ENCODE data around the gene OST4. TPM values are rescaled to one million over a fixed set of nuclear protein-coding genes. Genes with fewer than 3 reads are reported as not detected.

The OST4 gene
- total RNA-seq, 1 experiment from 2014 or later = 172 TPM

- CTCF ChIA-PET = no interaction called here
- peaks cover 3% of the 10 kb centered on the region for H3K36me3 Mint-ChIP-seq (ENCODE audit: insufficient read depth, unreplicated experiment)
- no peak overlapping the region for H3K4me3 Mint-ChIP-seq (ENCODE audit: low read depth, unreplicated experiment)
- DNase-seq = no peak
- BruUV-seq (replicated peaks) = no TSS peak
- no peak overlapping the region for H3K27ac Mint-ChIP-seq (ENCODE audit: unreplicated experiment)
- H3K27me3 Mint-ChIP-seq (ENCODE audit: unreplicated experiment) = no peaks in the 10 kb centered on the region
- intact Hi-C loops (cut with micrococcal nuclease; ENCODE audit: unreplicated experiment) = no loop called here
- H3K4me1 Mint-ChIP-seq (ENCODE audit: low read depth, unreplicated experiment) = peaks cover 17% of the 10 kb centered on the region
- no peaks in the 10 kb centered on the region for H3K9me3 Mint-ChIP-seq (ENCODE audit: low read depth, unreplicated experiment)
- no peak for TF ChIP-seq CTCF (IDR thresholded peaks at IDR 0.05; ENCODE audit: unreplicated experiment)
Observed at GRCh38 chr2:27091746-27092695, 20.6 kb upstream of the OST4 start.

DNA sequence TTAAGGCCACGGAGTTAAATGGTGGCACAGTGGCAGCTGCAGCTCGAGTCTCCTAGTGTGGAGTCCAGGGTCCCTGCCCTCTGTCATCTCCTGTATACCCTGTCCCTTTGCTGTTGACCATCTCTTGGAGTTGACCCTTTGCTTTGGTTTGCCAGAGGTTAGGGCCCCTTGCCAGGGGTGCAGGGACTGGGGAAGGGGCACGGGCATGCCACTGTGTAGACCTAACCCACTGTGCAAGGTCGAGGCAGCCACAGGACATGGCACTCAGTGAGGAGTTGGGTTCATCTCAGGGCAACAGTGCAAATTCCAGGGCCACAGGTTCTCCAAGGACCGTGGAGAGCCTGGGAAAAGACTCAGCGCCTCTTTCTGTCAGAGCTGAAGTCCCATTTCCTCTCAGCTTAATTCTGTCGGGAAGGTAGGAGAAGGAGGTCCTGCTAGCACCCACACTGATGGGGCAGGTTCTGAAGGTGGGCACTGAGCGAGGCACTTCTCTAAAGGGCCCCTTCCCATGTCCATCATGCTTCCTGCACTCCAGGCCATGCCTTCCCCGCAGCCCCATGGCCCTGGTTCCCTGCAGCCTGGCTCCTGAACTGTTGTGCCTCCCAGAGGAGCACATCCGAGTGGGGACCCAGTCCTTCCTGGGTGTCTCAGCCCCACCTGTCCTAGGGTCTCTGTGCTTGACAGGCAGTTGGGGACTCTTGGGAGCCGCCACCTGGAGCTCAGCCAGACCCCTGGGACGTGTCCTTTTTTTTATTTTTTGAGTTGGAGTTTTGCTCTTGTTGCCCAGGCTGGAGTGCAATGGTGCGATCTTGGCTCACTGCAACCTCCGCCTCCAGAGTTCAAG lies 17.9 kb upstream of the OST4 start:
- Mint-ChIP-seq H3K4me1 (ENCODE audit: low read depth, unreplicated experiment) (peaks cover 14% of the 10 kb centered on the region), H3K4me3 (ENCODE audit: low read depth, unreplicated experiment) (no peak overlapping the region), H3K27ac (ENCODE audit: unreplicated experiment) (no peak overlapping the region), H3K36me3 (ENCODE audit: insufficient read depth, unreplicated experiment) (peaks cover 21% of the 10 kb centered on the region), H3K27me3 (ENCODE audit: unreplicated experiment) (no peaks in the 10 kb centered on the region), H3K9me3 (ENCODE audit: low read depth, unreplicated experiment) (no peaks in the 10 kb centered on the region)
- CTCF ChIA-PET = interaction anchor here (0.6 kb wide), 1 partner anchor 18 kb away, joined by 5 read pairs; the partner anchor contains the start of gene OST4
- intact Hi-C loops (cut with micrococcal nuclease; ENCODE audit: unreplicated experiment) = no loop called here
- BruUV-seq (replicated peaks) = no TSS peak
- no peak for DNase-seq
- TF ChIP-seq CTCF (IDR thresholded peaks at IDR 0.05; ENCODE audit: unreplicated experiment) = no peak

- H3K27ac Mint-ChIP-seq (ENCODE audit: unreplicated experiment) = no peak overlapping the region
- no peak for DNase-seq
- H3K4me3 Mint-ChIP-seq (ENCODE audit: low read depth, unreplicated experiment) = no peak overlapping the region
- intact Hi-C loops (cut with micrococcal nuclease; ENCODE audit: unreplicated experiment) = no loop called here
- no TSS peak for BruUV-seq (replicated peaks)
- H3K9me3 Mint-ChIP-seq (ENCODE audit: low read depth, unreplicated experiment) = no peaks in the 10 kb centered on the region
- no peaks in the 10 kb centered on the region for H3K27me3 Mint-ChIP-seq (ENCODE audit: unreplicated experiment)
- peaks cover 7% of the 10 kb centered on the region for H3K4me1 Mint-ChIP-seq (ENCODE audit: low read depth, unreplicated experiment)
- no peak for TF ChIP-seq CTCF (IDR thresholded peaks at IDR 0.05; ENCODE audit: unreplicated experiment)
- CTCF ChIA-PET = no interaction called here
- peaks cover 21% of the 10 kb centered on the region for H3K36me3 Mint-ChIP-seq (ENCODE audit: insufficient read depth, unreplicated experiment)
Observed at GRCh38 chr2:27088634-27089033, 17.2 kb upstream of the OST4 start.

- Mint-ChIP-seq H3K36me3 (ENCODE audit: insufficient read depth, unreplicated experiment) (peaks cover 21% of the 10 kb centered on the region), H3K4me1 (ENCODE audit: low read depth, unreplicated experiment) (peaks cover 7% of the 10 kb centered on the region), H3K4me3 (ENCODE audit: low read depth, unreplicated experiment) (no peak overlapping the region), H3K9me3 (ENCODE audit: low read depth, unreplicated experiment) (no peaks in the 10 kb centered on the region), H3K27me3 (ENCODE audit: unreplicated experiment) (no peaks in the 10 kb centered on the region), H3K27ac (ENCODE audit: unreplicated experiment) (no peak overlapping the region)
- intact Hi-C loops (cut with micrococcal nuclease; ENCODE audit: unreplicated experiment) = no loop called here
- no peak for TF ChIP-seq CTCF (IDR thresholded peaks at IDR 0.05; ENCODE audit: unreplicated experiment)
- BruUV-seq (replicated peaks) = no TSS peak
- CTCF ChIA-PET = interaction anchor here (0.7 to 2.7 kb wide), 2 partner anchors 54 to 126 kb away, joined by 9 to 10 read pairs; no protein-coding TSS in a partner anchor
- no peak for DNase-seq
Observed at GRCh38 chr2:27087823-27088410, 16.5 kb upstream of the OST4 start.
